CD8-positive, alpha-beta memory T cell (primary cell): ENCODE measurements around the gene PKHD1. TPM values are rescaled to one million over a fixed set of nuclear protein-coding genes. Genes with fewer than 3 reads are reported as not detected.
A peak's percentile ranks its signal among the peaks of the same experiment; 100 is the strongest.

Source experiments
- CTCF ChIA-PET: fragments of 350-600 bp; sonication (Branson Sonifier 250); formaldehyde crosslinking; loops from one replicate; lab custom pipeline; 2021; ENCODE audit warnings: antibody characterized with exemption; lab: Charles Lee
- POLR2A ChIA-PET: fragments of 350-600 bp; sonication (Branson Sonifier 250); formaldehyde crosslinking; loops from one replicate; lab custom pipeline; 2021; ENCODE audit warnings: antibody characterized with exemption; lab: Charles Lee
- DNase-seq, 5 donors: peaks; one replicate each; pipeline versions ENCODE4 v3.0.0 to v3.0.0-alpha.2; 2020 to 2022; ENCODE audit warnings: mixed read lengths in 1 of 5
- H3K27ac ChIP-seq: one replicate; pipeline ENCODE4 v1.7.0; 2013; ENCODE audit warnings: low read depth, mild to moderate bottlenecking, low read length, moderate library complexity
- H3K27me3 ChIP-seq: 2 replicates; pipeline ENCODE4 v1.7.0; 2013; ENCODE audit warnings: low read length, mild to moderate bottlenecking; ENCODE audit not compliant: insufficient read depth, poor library complexity, severe bottlenecking
- H3K36me3 ChIP-seq: 2 replicates; pipeline ENCODE4 v1.7.0; 2013; ENCODE audit warnings: mild to moderate bottlenecking, low read length, moderate library complexity; ENCODE audit not compliant: insufficient read depth
- H3K4me1 ChIP-seq: 2 replicates; pipeline ENCODE4 v1.7.0; 2013; ENCODE audit warnings: mild to moderate bottlenecking, low read length, moderate library complexity; ENCODE audit not compliant: insufficient read depth
- H3K4me3 ChIP-seq: 2 replicates; pipeline ENCODE4 v1.7.0; 2013; ENCODE audit warnings: mild to moderate bottlenecking, low read length
- H3K9me3 ChIP-seq: 2 replicates; pipeline ENCODE4 v1.7.0; 2013; ENCODE audit warnings: mild to moderate bottlenecking, low read length
- H3K27ac Mint-ChIP-seq, 8 donors: one replicate each; pipeline ENCODE4 v1.8.0; 2020 to 2021; ENCODE audit warnings: mixed read lengths in 8 of 8, mild to moderate bottlenecking in 6 of 8, inconsistent platforms in 3 of 8, moderate library complexity in 3 of 8
- H3K27me3 Mint-ChIP-seq, 2 donors: one replicate each; pipeline ENCODE4 v1.8.0; 2020 to 2021; ENCODE audit warnings: mixed read lengths in 2 of 2, mild to moderate bottlenecking in 1 of 2, moderate library complexity in 1 of 2
- H3K36me3 Mint-ChIP-seq, 3 donors: one replicate each; pipeline ENCODE4 v1.8.0; 2020 to 2021; ENCODE audit warnings: mixed read lengths in 3 of 3, inconsistent platforms in 1 of 3, mild to moderate bottlenecking in 1 of 3
- H3K4me1 Mint-ChIP-seq, 3 donors: one replicate each; pipeline ENCODE4 v1.8.0; 2020 to 2021; ENCODE audit warnings: mixed read lengths in 3 of 3, inconsistent platforms in 1 of 3, mild to moderate bottlenecking in 1 of 3
- H3K4me3 Mint-ChIP-seq, 7 donors: one replicate each; pipeline ENCODE4 v1.8.0; 2020 to 2021; ENCODE audit warnings: mixed read lengths in 7 of 7, mild to moderate bottlenecking in 6 of 7, moderate library complexity in 4 of 7, inconsistent platforms in 2 of 7
- H3K9me3 Mint-ChIP-seq, 5 donors: one replicate each; pipeline ENCODE4 v1.8.0; 2020 to 2022; ENCODE audit warnings: mixed read lengths in 5 of 5, mild to moderate bottlenecking in 3 of 5, moderate library complexity in 2 of 5, inconsistent platforms in 1 of 5
- polyA plus RNA-seq: library from polyadenylated mRNA; unstranded; fragments of 300-500 nt; fragmentation: Illumina TruSeq; gene quantifications from one replicate; pipeline ENCODE4 v1.2.3, GENCODE V29; 2021
- total RNA-seq, 2 experiments: library from RNA; stranded (reverse); gene quantifications; one replicate each; pipeline ENCODE4 v1.2.3, GENCODE V29; 2021

The PKHD1 gene
- total and polyA plus RNA-seq, 3 experiments from 2014 or later, result not detected

GRCh38 chr6:52074155-52074554, 13.3 kb downstream of the PKHD1 start:
- Mint-ChIP-seq H3K27me3 (peaks cover 13 to 67% of the 10 kb centered on the region in 2 donors), H3K9me3 (no peaks in the 10 kb centered on the region), H3K4me1 (no peaks in the 10 kb centered on the region), H3K36me3 (no peaks in the 10 kb centered on the region), H3K4me3 (no peak overlapping the region), H3K27ac (no peak overlapping the region)
- Histone ChIP-seq H3K27me3 (no peaks in the 10 kb centered on the region), H3K9me3 (no peaks in the 10 kb centered on the region), H3K27ac (no peak overlapping the region), H3K4me3 (no peak overlapping the region), H3K36me3 (no peaks in the 10 kb centered on the region), H3K4me1 (no peaks in the 10 kb centered on the region)
- no peak for DNase-seq
- POLR2A ChIA-PET, result no interaction called here
- CTCF ChIA-PET, result no interaction called here

DNA sequence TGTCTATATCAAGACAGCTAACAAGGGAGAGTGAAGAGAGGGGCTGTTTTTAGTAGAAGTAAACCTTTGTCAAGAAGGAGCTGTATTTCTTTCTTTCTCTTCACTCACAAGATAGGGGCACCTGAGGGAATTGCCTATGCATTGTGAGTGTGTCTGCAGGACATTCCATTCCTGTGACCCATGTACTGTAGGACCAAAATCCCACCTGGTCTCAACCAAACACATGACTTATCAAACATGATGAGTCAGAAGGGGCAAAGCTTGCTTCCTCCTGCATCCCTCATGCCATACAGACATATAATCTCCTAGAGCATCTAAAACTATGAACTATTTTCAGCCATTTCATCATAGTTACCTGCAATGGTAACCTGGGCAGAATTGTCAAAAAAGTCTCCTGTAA, 21.8 kb downstream of the PKHD1 start:
- DNase-seq, result no peak
- Mint-ChIP-seq H3K27ac (no peak overlapping the region), H3K4me3 (no peak overlapping the region), H3K9me3 (no peaks in the 10 kb centered on the region), H3K27me3 (peaks cover 0 to 7% of the 10 kb centered on the region in 2 donors), H3K36me3 (no peaks in the 10 kb centered on the region), H3K4me1 (peaks cover 10 to 14% (median 13%) of the 10 kb centered on the region in 3 donors)
- Histone ChIP-seq H3K36me3 (no peaks in the 10 kb centered on the region), H3K27ac (no peak overlapping the region), H3K9me3 (no peaks in the 10 kb centered on the region), H3K4me1 (peaks cover 7% of the 10 kb centered on the region), H3K27me3 (no peaks in the 10 kb centered on the region), H3K4me3 (no peak overlapping the region)
- POLR2A ChIA-PET, result no interaction called here
- CTCF ChIA-PET, result no interaction called here

DNA sequence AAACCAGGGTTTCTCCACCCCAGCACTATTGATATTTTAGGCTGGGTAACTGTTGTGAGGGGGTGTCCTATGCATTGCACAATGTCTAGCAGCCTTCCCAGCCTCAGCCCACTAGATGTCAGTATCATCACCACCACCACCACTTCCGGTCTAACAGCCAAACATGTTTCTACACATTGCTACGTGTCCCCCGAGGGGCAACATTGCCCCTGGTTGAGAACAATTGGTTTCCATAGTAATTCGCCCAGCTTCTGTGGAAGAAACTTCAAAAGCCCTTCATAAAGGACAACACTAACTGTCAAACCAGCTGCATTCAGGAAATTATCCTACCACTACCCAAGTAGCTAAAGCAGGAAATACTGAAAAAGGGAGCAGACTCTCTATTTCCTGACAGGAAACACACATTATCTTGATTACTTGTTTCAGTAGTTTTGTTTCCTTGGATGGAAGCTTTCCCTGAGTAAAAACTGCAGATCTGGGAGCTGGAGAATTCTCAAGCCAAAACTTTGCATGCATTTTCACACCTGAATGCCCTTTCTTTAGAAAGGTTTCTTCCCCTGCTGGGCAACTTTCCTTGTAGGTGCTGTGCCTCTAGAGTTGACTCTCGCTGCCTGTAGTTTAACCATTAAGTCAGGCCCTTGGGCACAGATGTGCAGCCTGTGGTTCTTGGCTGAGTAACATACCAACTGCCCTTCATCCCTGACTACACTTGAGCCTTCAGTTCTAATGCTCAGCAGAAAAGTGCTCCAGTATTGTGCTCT, 23.6 kb downstream of the PKHD1 start:
- Mint-ChIP-seq H3K4me1 (peaks cover 10 to 14% (median 13%) of the 10 kb centered on the region in 3 donors), H3K9me3 (no peaks in the 10 kb centered on the region), H3K36me3 (no peaks in the 10 kb centered on the region), H3K27ac (peak overlapping the region in 7 of 8 donors; percentile 45 to 95 (median 84)), H3K27me3 (peaks cover 0 to 12% of the 10 kb centered on the region in 2 donors), H3K4me3 (peak overlapping the region; percentile 13 to 92 (median 83))
- Histone ChIP-seq H3K4me1 (peaks cover 7% of the 10 kb centered on the region), H3K27me3 (no peaks in the 10 kb centered on the region), H3K36me3 (no peaks in the 10 kb centered on the region), H3K4me3 (peak overlapping the region; percentile 35), H3K9me3 (no peaks in the 10 kb centered on the region), H3K27ac (no peak overlapping the region)
- DNase-seq, result peak; percentile 21 to 70 (median 56)
- POLR2A ChIA-PET, result no interaction called here
- CTCF ChIA-PET, result interaction anchor here (0.7 to 2.3 kb wide), 6 partner anchors 8 to 200 kb away, joined by 3 to 13 read pairs (median 4); no protein-coding TSS in a partner anchor

- H3K4me3 Mint-ChIP-seq, result no peak overlapping the region
Measured at GRCh38 chr6:52061481-52061880, 25.9 kb downstream of the PKHD1 start.

DNA sequence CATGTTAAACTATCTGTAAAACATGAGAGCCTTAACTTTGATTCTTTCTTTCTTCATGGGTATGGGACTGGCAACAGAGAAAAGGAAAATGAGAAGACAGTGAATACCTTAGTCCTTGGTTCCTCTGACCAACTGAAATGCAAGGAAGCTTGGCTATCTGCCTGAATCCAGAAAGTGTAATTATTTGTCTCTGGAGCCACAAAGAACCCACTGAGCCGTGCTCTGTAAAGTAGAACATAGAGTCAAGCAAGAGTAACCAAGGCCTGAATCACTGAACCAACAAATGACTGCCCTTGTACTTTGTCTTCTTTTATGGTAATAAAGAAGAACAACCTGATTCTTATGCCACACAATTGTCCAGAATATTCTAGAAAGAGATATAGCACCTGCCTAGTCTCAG, 27.6 kb downstream of the PKHD1 start:
- peak overlapping the region in 1 of 8 donors; percentile 43 for H3K27ac Mint-ChIP-seq
- no peak overlapping the region for H3K4me3 ChIP-seq
- H3K36me3 Mint-ChIP-seq, result no peaks in the 10 kb centered on the region
- POLR2A ChIA-PET, result no interaction called here
- DNase-seq, result no peak
- H3K9me3 Mint-ChIP-seq, result no peaks in the 10 kb centered on the region
- H3K9me3 ChIP-seq, result no peaks in the 10 kb centered on the region
- no peaks in the 10 kb centered on the region for H3K27me3 ChIP-seq
- no peak overlapping the region for H3K4me3 Mint-ChIP-seq
- H3K36me3 ChIP-seq, result no peaks in the 10 kb centered on the region
- H3K27ac ChIP-seq, result no peak overlapping the region
- peaks cover 7% of the 10 kb centered on the region for H3K4me1 ChIP-seq
- peaks cover 8 to 26% of the 10 kb centered on the region in 2 donors for H3K27me3 Mint-ChIP-seq
- CTCF ChIA-PET, result interaction anchor here (2.6 kb wide), 1 partner anchor 10 kb away, joined by 10 read pairs; no protein-coding TSS in a partner anchor
- peaks cover 10 to 14% (median 13%) of the 10 kb centered on the region in 3 donors for H3K4me1 Mint-ChIP-seq

More at GRCh38 chr6:52061481-52061880, 25.9 kb downstream of the PKHD1 start:
- no peaks in the 10 kb centered on the region for H3K9me3 Mint-ChIP-seq
- peaks cover 10 to 14% (median 13%) of the 10 kb centered on the region in 3 donors for H3K4me1 Mint-ChIP-seq
- H3K4me3 ChIP-seq, result no peak overlapping the region
- ChIA-PET POLR2A (no interaction called here), CTCF (interaction anchor here (2.6 kb wide), 1 partner anchor 11 kb away, joined by 10 read pairs; no protein-coding TSS in a partner anchor)
- H3K36me3 ChIP-seq, result no peaks in the 10 kb centered on the region
- H3K36me3 Mint-ChIP-seq, result no peaks in the 10 kb centered on the region
- peaks cover 8 to 25% of the 10 kb centered on the region in 2 donors for H3K27me3 Mint-ChIP-seq
- H3K27ac ChIP-seq, result no peak overlapping the region
- H3K4me1 ChIP-seq, result peaks cover 7% of the 10 kb centered on the region
- H3K27ac Mint-ChIP-seq, result no peak overlapping the region
- no peak for DNase-seq
- H3K9me3 ChIP-seq, result no peaks in the 10 kb centered on the region
- H3K27me3 ChIP-seq, result no peaks in the 10 kb centered on the region

DNA sequence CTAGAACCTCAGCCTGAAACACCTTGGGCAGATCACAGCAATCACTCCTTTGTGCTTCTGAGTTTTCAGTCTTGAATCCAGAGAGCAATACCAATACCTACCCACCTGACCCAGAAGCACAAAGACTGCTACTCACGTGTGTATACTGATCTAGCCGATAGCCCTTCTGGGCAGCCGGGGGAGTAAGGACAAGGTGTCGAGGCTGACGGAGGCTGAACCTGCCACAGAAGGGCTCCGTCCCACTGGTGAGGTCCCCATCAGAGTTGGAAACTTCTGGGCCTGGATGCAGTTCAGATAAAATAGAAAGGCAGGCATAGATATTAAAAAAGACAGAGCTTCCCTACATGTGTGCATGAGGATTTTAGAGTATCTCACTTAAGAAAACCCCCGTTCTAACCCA, 32.0 kb downstream of the PKHD1 start:
- Histone ChIP-seq H3K27ac (no peak overlapping the region), H3K4me3 (no peak overlapping the region), H3K36me3 (no peaks in the 10 kb centered on the region), H3K27me3 (peaks cover 5% of the 10 kb centered on the region), H3K9me3 (no peaks in the 10 kb centered on the region), H3K4me1 (no peaks in the 10 kb centered on the region)
- POLR2A ChIA-PET, result no interaction called here
- CTCF ChIA-PET, result interaction anchor here (0.8 kb wide), 1 partner anchor 8 kb away, joined by 3 read pairs; no protein-coding TSS in a partner anchor
- H3K4me1 Mint-ChIP-seq, result no peaks in the 10 kb centered on the region
- H3K27me3 Mint-ChIP-seq, result peaks cover 17 to 50% of the 10 kb centered on the region in 2 donors
- DNase-seq, result no peak
- no peaks in the 10 kb centered on the region for H3K36me3 Mint-ChIP-seq
- H3K9me3 Mint-ChIP-seq, result no peaks in the 10 kb centered on the region
- H3K4me3 Mint-ChIP-seq, result no peak overlapping the region
- no peak overlapping the region for H3K27ac Mint-ChIP-seq

DNA sequence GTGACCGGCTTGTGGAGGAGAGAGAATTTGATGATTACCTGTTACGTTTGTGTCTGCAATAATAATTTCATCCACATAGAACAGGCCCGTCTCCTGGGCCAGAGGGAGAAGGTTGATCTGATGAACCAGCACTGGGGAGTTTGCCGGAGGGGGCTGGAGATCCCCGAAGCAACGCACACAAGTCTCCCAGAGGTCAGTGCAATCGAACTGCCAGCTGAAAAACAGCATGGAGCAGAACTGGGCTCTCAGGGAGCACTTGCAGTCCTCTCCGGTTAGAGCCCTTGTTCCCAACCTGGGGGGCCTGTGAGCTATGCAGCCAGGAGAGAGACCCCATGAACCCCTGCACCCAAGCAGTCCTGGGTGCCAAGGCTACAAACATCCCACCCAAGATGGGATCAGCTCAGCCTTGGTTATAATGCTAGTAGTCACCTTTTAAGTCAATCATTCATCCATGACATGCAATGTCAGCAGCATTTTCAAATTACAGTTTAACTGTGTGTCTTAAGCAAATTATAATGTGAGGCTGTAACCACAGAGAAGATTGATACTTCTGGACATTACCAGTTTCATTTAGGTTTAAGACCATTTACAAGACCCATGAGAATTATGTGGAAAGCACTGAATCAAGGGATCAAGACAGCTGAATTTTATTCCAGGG, 34.2 kb downstream of the PKHD1 start:
- DNase-seq, result no peak
- POLR2A ChIA-PET, result no interaction called here
- H3K4me3 ChIP-seq, result no peak overlapping the region
- H3K27ac ChIP-seq, result no peak overlapping the region
- H3K4me1 Mint-ChIP-seq, result no peaks in the 10 kb centered on the region
- H3K27me3 Mint-ChIP-seq, result peaks cover 20 to 53% of the 10 kb centered on the region in 2 donors
- no peaks in the 10 kb centered on the region for H3K4me1 ChIP-seq
- CTCF ChIA-PET, result interaction anchor here (0.9 kb wide), 1 partner anchor 10 kb away, joined by 4 read pairs; no protein-coding TSS in a partner anchor
- no peak overlapping the region for H3K4me3 Mint-ChIP-seq
- no peaks in the 10 kb centered on the region for H3K36me3 ChIP-seq
- H3K9me3 Mint-ChIP-seq, result no peaks in the 10 kb centered on the region
- no peaks in the 10 kb centered on the region for H3K9me3 ChIP-seq
- H3K27ac Mint-ChIP-seq, result no peak overlapping the region
- no peaks in the 10 kb centered on the region for H3K36me3 Mint-ChIP-seq
- peaks cover 5% of the 10 kb centered on the region for H3K27me3 ChIP-seq

- no peak for DNase-seq
- Mint-ChIP-seq H3K4me3 (no peak overlapping the region), H3K27ac (no peak overlapping the region), H3K9me3 (no peaks in the 10 kb centered on the region), H3K36me3 (no peaks in the 10 kb centered on the region), H3K27me3 (peaks cover 19 to 55% of the 10 kb centered on the region in 2 donors), H3K4me1 (no peaks in the 10 kb centered on the region)
- Histone ChIP-seq H3K27ac (no peak overlapping the region), H3K36me3 (no peaks in the 10 kb centered on the region), H3K27me3 (peaks cover 5% of the 10 kb centered on the region), H3K9me3 (no peaks in the 10 kb centered on the region), H3K4me1 (no peaks in the 10 kb centered on the region), H3K4me3 (no peak overlapping the region)
- CTCF ChIA-PET, result interaction anchor here (1.1 to 2.0 kb wide), 5 partner anchors 8 to 24 kb away, joined by 3 to 10 read pairs (median 3); no protein-coding TSS in a partner anchor
- POLR2A ChIA-PET, result no interaction called here
Measured at GRCh38 chr6:52050051-52050405, 37.4 kb downstream of the PKHD1 start.
